ENCODE data around the gene TOX2.

DNA sequence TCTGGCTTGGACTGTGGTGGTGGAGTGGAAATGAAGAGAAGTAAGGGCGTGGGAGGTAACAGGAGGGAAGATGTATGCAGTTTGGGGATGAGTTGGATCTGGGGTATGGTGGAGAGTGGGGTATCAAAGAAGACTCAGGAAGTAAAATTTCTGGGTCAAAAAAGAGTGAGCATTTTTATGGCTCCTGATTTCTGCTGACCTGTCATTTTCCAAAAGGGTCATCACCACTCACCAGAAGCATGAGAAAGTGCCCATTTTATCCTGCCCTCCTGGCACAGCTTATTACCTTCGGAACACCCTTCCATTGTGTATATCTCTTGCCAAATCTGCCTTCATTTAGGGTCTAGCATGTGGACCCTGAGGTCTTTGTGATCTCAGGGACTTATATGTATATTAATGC lies 17.3 kb downstream of the TOX2 start:
- TF ChIP-seq, protein P1, sequence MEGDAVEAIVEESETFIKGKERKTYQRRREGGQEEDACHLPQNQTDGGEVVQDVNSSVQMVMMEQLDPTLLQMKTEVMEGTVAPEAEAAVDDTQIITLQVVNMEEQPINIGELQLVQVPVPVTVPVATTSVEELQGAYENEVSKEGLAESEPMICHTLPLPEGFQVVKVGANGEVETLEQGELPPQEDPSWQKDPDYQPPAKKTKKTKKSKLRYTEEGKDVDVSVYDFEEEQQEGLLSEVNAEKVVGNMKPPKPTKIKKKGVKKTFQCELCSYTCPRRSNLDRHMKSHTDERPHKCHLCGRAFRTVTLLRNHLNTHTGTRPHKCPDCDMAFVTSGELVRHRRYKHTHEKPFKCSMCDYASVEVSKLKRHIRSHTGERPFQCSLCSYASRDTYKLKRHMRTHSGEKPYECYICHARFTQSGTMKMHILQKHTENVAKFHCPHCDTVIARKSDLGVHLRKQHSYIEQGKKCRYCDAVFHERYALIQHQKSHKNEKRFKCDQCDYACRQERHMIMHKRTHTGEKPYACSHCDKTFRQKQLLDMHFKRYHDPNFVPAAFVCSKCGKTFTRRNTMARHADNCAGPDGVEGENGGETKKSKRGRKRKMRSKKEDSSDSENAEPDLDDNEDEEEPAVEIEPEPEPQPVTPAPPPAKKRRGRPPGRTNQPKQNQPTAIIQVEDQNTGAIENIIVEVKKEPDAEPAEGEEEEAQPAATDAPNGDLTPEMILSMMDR (IDR thresholded peaks at IDR 0.05), result no peak
- TF ChIP-seq POLR2A (IDR thresholded peaks at IDR 0.05), result no peak

All from thyroid gland (tissue), 4 donors.